Prostate gland (tissue), 2 donors: Measurements from ENCODE around the gene TRPT1. TPM values are rescaled to one million over a fixed set of nuclear protein-coding genes. Genes with fewer than 3 reads are reported as not detected.

Experiments used
- DNase-seq: peaks from one replicate; pipeline ENCODE4 v3.0.0-alpha.2; 2019; ENCODE audit warnings: low spot score
- H3K27ac ChIP-seq, 2 donors: fragments of 200-600 bp; sonication (generic); 2 replicates each; pipeline ENCODE4 v1.5.1; 2017 to 2019
- H3K27me3 ChIP-seq: fragments of 200-600 bp; sonication (generic); replicated peaks from 2 replicates; pipeline ENCODE4 v1.5.1; 2019; ENCODE audit not compliant: insufficient read depth
- H3K36me3 ChIP-seq, 2 donors: fragments of 200-600 bp; sonication (generic); 1 replicate in 1 of 2; 2 replicates in 1 of 2; pipeline versions ENCODE4 v1.5.1 to v1.8.1; 2017 to 2019
- H3K4me1 ChIP-seq: fragments of 200-600 bp; sonication (generic); replicated peaks from 2 replicates; pipeline ENCODE4 v1.5.1; 2019
- H3K4me3 ChIP-seq, 2 donors: fragments of 200-600 bp; sonication (generic); 2 replicates each; pipeline ENCODE4 v1.5.1; 2017 to 2019
- H3K9me3 ChIP-seq: fragments of 200-600 bp; sonication (generic); 2 replicates; pipeline ENCODE4 v1.5.1; 2017
- CTCF ChIP-seq, 4 experiments: fragments of 200-600 bp in 2 of 4; fragments of 450-650 bp in 2 of 4; sonication (generic) in 2 of 4; IDR thresholded peaks; 1 replicate in 3 of 4; 2 replicates in 1 of 4; pipeline ENCODE4 v1.5.1; 2016 to 2019; ENCODE audit warnings: antibody characterized with exemption in 4 of 4, mild to moderate bottlenecking in 2 of 4, moderate library complexity in 2 of 4
- POLR2A ChIP-seq: fragments of 450-650 bp; IDR thresholded peaks from one replicate; pipeline ENCODE4 v1.6.1; 2016; ENCODE audit warnings: antibody characterized with exemption, mild to moderate bottlenecking
- POLR2AphosphoS5 ChIP-seq: sonication (generic); formaldehyde crosslinking; IDR thresholded peaks from one replicate; pipeline ENCODE4 v1.6.1; 2017; ENCODE audit warnings: antibody characterized with exemption
- WGBS: methylation state at CpG from one replicate; pipeline ENCODE4 v1.1.5; 2018; 5-methylcytosine and 5-hydroxymethylcytosine counted together
- intact Hi-C: fragments of 100-400 bp; cut with DNase I; formaldehyde crosslinking; loops from one replicate; pipeline ENCODE4 v1.14.2; 2022
- total RNA-seq, 2 donors: library from RNA; depleted of rRNA; stranded (reverse); fragments of >200 nt; gene quantifications; one replicate each; pipeline ENCODE4 v1.1.0, GENCODE V29; 2016

Gene TRPT1
- total RNA-seq, 2 donors from 2014 or later: 63.6 to 87.7 TPM

GRCh38 chr11:64206457-64207255 lies 19.3 kb downstream of the TRPT1 start, which contains the start of gene FERMT3:
TSS of gene FERMT3 (plus strand) at chr11:64206721. CDS start at chr11:64207365, 644 bp downstream.
- Histone ChIP-seq H3K4me1 (no peaks in the 10 kb centered on the region), H3K27me3 (no peaks in the 10 kb centered on the region), H3K36me3 (peaks cover 5 to 8% of the 10 kb centered on the region in 2 donors), H3K27ac (peak within 1 kb of the TSS; percentile 24 to 43), H3K4me3 (peak within 1 kb of the TSS; percentile 10 to 19), H3K9me3 (no peaks in the 10 kb centered on the region)
- no peak for DNase-seq
- TF ChIP-seq CTCF (IDR thresholded peaks at IDR 0.05) (no peak), POLR2AphosphoS5 (no peak), POLR2A (no peak)
- 80% methylated on average over 27 of the region's 27 CpGs for WGBS
- intact Hi-C loops: loop anchor here (5.0 kb wide), 1 partner anchor 96 kb away; the partner anchor contains the start of gene CATSPERZ

DNA sequence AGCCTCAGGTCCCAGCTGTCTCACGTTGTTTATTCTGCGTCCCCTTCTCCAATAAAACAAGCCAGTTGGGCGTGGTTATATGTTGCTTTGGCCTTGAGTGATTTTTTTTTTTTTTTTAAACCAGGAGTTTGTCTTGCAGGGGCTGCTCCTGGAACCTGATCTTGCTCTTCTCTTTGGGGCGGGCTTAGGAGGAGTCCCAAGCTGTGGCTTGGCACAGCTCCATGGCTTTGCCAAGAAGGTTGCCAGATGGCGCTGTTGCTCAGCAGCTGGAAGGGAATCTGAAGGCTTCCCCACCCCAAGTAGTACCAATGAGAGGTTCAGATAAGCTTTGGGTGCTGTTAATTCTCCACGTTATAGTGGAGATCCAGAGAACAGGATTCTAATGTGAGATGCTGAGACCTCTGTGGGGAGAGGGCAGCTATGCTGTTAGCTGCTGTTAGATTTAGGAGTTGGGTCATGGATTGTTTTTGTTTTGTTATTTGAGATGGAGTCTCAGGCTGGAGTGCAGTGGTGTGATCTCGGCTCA lies 21.5 kb downstream of the TRPT1 start:
- H3K4me1 ChIP-seq: no peaks in the 10 kb centered on the region

DNA sequence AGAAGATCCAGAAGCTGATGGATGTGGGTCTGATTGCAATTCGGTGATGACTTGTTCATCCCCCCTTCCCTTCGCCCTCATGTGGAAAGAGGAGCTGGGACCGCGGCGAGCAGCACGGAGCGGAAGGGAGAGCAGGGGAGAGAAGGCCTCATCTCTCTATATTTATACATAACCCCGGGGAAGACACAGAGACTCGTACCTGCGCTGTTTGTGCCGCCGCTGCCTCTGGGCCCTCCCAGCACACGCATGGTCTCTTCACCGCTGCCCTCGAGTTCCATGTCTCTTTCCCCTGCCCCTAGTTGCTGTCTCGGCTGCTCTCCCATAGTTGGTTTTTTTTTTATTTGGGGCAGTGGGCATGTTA lies 21.9 kb downstream of the TRPT1 start:
- Histone ChIP-seq H3K9me3 (no peaks in the 10 kb centered on the region), H3K27ac (peak overlapping the region in 1 of 2 donors; percentile 16), H3K36me3 (peaks cover 5 to 17% of the 10 kb centered on the region in 2 donors), H3K27me3 (no peaks in the 10 kb centered on the region), H3K4me3 (no peak overlapping the region), H3K4me1 (no peaks in the 10 kb centered on the region)
- intact Hi-C loops: no loop called here
- no peak for TF ChIP-seq POLR2AphosphoS5
- no peak for TF ChIP-seq CTCF (IDR thresholded peaks at IDR 0.05)
- no peak for TF ChIP-seq POLR2A
- no peak for DNase-seq
- 49% methylated on average over 16 of the region's 16 CpGs for WGBS

More for the DNA sequence above, 21.5 kb downstream of the TRPT1 start:
- no peak overlapping the region for H3K4me3 ChIP-seq
- no peaks in the 10 kb centered on the region for H3K27me3 ChIP-seq
- intact Hi-C loops: no loop called here
- H3K36me3 ChIP-seq: peaks cover 5 to 17% of the 10 kb centered on the region in 2 donors
- H3K27ac ChIP-seq: peak overlapping the region in 1 of 2 donors; percentile 16
- H3K9me3 ChIP-seq: no peaks in the 10 kb centered on the region
- DNase-seq: peak; percentile 94
- WGBS: 16% methylated on average over 7 of the region's 7 CpGs
- TF ChIP-seq POLR2A (no peak), CTCF (IDR thresholded peaks at IDR 0.05) (peak; percentile 24 to 90 (median 76)), POLR2AphosphoS5 (peak; percentile 90)

GRCh38 chr11:64203421-64204079 lies 22.4 kb downstream of the TRPT1 start:
- Histone ChIP-seq H3K4me3 (no peak overlapping the region), H3K36me3 (peaks cover 5 to 17% of the 10 kb centered on the region in 2 donors), H3K4me1 (no peaks in the 10 kb centered on the region), H3K9me3 (no peaks in the 10 kb centered on the region), H3K27me3 (no peaks in the 10 kb centered on the region), H3K27ac (no peak overlapping the region)
- no peak for DNase-seq
- intact Hi-C loops: no loop called here
- no peak for TF ChIP-seq POLR2A
- no peak for TF ChIP-seq CTCF (IDR thresholded peaks at IDR 0.05)
- no peak for TF ChIP-seq POLR2AphosphoS5
- 80% methylated on average over 27 of the region's 27 CpGs for WGBS
